NCI-H748 (cell line): ENCODE results near the gene AKAP5.
A peak's percentile ranks its signal among the peaks of the same experiment; 100 is the strongest.

Experiments used
- DNase-seq: peaks from one replicate; lab custom pipeline; 2025; ENCODE audit not compliant: unreplicated experiment; lab: John Stamatoyannopoulos, UW

The AKAP5 gene

DNA sequence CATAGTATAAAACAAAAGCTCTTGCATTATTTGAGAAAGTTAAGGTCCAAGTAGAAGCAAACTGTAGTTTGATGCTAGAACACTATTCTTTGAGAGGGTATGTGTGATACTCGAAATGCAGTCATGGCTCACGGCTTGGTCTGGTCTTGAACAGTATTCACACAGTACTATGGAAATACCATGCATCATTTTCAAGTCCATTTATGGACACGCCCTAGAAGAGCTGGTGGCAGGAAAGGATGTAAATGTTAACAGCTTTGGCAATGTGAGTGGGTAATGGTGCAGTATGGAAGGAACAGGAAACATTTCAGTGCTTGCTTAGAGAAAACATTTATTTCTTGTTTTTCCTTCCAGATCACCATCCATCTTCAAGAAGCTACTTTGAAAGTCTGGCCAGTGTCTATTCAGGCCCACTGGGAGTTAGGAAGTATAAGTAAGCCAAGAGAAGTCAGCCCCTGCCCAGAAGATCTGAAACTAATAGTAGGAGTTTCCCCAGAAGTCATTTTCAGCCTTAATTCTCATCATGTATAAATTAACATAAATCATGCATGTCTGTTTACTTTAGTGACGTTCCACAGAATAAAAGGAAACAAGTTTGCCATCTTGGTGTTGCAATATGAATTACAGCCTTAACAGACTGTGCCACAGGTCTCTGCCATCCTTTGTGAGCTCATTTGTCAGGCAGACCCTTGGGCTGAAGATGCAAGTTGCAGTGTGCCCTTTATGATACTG, 5.7 kb upstream of the AKAP5 start:
- no peak for DNase-seq

DNA sequence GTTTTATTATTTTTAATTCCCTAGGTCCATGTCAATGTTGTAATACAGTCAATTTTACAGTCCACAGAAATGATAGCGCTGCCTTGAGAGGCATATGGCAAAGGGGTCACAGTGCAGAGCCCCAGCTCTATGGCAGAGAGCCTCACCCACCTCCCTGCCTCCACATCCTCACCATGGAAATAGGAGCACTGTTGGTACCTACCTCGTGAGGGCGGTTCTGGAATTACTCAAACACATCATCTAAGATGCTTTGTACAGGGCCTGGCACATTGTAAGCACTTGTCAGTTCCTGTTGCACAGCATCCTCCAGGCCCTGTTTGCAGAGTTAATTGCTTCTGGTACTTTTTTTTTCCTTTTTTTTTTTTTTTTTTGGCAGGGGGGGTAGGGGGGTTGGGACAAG, 4.1 kb upstream of the AKAP5 start:
- DNase-seq: no peak

GRCh38 chr14:64463195-64463594, 2.1 kb upstream of the AKAP5 start:
- no peak for DNase-seq

- no peak for DNase-seq
Measured at GRCh38 chr14:64463873-64464272, 1.4 kb upstream of the AKAP5 start.

DNA sequence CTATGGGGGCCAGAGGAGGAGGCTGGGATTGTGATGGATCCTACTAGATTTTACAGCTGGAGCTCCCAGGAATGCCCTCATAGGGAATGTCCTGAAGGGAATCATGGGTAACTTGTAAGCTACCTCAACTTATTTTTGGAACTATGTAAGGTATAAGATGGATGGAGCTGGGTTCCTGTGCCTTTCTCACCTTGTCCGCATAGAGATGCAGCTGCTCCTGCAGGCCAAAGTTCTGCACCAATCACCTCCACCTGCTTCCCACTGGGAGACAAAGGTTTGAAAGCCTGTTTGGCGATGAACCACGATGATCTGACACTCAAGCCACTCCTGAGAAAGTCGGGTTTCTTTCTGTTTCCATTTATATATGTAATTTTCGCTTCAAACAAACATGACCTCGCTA, 648 bp upstream of the AKAP5 start:
- DNase-seq: peak; percentile 71

DNA sequence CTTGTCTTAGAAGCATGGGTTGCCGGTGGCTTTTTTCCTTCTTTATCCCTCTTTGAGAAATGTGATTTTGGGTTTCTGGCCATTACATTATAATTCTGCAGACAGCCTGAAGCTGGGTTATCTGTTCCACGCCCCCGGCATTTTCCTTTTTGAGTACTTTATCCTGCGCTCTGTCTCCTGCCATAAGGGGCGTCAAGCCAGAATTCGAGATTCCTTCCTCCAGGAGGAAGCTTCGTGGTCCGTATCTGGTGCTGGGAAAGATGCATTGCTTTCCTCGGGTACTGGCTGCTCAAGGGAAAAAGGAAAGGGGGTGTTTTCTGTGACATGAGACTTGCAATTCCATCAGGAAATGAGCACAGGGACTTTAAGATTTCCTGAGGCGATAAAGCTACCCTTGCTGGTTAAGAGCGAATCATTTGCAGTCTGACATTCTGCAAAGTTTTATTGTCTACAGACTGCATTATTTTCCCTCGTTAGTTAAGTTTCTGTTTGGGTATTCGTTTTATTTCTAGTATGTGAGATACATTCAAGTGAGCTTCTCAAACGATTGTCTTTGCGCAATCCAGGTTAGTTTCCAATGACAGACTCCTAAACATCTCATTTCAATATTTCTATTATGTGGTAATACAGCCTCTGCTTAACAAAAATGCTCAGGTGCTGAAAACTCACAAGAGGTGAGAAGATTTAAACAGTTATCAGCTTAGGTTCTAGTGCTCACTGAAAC, 694 bp downstream of the AKAP5 start:
- peak; percentile 57 for DNase-seq

GRCh38 chr14:64467101-64467500, 1.8 kb downstream of the AKAP5 start:
- no peak for DNase-seq

DNA sequence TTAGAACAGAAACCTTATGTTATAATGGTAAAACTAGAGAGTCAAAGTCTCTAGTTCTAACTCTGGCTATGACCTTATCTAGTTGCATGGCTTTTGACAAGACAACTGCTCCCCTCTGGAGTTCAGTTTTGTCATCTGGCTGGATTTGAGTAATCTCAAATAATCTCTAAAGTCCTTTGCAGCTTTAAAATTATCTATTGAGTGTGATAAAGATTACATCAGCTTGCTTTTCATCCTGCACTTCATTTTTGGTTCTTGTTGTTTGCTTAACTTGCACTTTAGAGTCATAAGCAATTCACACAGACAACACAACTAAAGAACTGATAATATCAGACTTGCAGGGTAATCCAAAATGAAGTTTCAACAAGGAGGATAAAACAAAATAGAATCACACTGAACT, 2.3 kb downstream of the AKAP5 start:
- DNase-seq: no peak

DNA sequence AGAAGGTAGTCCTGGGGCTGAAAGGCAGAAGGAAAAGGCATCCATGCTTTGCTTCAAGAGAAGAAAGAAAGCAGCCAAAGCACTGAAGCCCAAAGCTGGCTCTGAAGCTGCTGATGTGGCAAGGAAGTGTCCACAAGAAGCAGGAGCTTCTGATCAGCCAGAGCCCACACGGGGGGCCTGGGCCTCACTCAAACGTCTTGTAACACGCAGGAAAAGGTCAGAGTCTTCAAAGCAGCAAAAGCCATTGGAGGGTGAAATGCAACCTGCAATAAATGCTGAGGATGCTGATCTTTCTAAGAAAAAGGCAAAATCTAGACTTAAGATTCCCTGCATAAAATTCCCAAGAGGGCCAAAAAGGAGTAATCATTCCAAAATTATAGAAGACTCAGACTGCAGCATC, 3.2 kb downstream of the AKAP5 start:
- no peak for DNase-seq

- DNase-seq: no peak
Measured at GRCh38 chr14:64474041-64474440, 8.7 kb downstream of the AKAP5 start.

- no peak for DNase-seq
Measured at GRCh38 chr14:64474698-64475097, 9.4 kb downstream of the AKAP5 start.

DNA sequence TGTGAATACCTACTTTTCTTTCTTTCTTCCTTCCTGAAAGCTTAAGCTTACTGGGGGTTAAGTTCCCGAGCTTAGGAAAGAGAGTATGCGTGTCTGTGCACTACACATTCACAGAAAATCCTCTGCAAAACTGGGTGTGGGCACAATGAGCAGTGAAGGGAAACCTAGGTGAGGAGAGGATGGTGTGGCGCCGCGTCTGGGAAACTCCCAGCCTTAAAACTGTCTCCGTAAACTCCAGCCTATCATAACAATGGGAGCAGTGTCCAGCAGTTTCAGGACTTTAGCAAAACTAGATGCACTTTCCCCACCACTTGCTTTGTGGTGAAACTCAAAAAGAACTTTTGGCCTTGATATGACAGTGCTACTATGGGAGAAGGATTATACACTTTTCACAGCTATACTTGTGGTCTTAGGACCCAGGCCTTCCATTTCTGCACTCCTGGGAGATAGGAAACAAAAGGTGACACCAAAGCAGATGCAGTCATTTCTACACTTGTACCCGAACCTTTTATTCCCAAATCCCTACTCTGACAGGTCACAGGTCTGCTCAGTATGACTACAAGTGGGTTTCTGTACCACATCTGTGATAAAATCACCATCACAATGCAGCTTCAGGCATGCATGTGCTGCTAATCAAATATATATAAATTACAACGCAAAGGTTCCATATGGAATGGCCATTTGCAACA, 10.4 kb downstream of the AKAP5 start:
- no peak for DNase-seq

DNA sequence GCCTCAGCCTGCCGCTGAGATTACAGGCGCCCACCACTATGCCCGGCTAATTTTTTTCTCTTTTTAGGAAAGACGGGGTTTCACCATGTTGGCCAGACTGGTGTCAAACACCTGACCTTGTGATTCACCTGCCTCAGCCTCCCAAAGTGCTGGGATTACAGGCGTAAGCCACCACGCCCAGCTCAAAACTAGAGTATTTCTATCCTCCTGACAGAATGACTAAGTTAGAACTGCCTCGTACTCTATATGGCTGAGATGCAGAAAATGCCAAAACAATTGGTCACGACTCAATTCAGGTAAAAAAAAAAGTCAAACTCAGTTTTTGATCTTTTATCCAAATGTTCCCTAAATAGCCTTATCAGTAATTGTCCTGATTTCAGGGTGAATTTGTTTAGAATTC, 11.1 kb downstream of the AKAP5 start:
- DNase-seq: no peak

GRCh38 chr14:64478634-64479250, 13.4 kb downstream of the AKAP5 start:
- peak; percentile 17 for DNase-seq

- DNase-seq: no peak
Measured at GRCh38 chr14:64488590-64489099, 23.3 kb downstream of the AKAP5 start.

- no peak for DNase-seq
Measured at GRCh38 chr14:64491637-64492036, 26.3 kb downstream of the AKAP5 start.

DNA sequence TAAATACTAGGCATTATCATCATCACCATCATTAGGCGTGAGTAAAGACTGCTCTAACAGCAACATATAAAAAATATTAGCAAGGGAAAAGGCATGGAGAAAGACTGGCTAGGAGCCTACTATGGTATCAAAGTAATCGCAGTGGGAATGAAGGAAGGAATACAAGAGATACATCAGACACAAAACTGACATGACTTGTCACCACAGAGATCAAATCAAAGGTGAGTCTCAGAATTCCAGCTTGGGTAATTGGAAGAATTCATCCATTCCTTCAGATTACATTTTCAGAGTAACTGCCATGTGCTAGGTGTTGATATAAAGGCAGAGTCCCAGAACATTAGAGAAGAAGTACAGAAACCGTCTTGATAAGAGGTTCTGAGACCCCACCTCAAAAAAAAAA, 28.2 kb downstream of the AKAP5 start:
- no peak for DNase-seq

- no peak for DNase-seq
Measured at GRCh38 chr14:64495252-64495651, 30.0 kb downstream of the AKAP5 start.

DNA sequence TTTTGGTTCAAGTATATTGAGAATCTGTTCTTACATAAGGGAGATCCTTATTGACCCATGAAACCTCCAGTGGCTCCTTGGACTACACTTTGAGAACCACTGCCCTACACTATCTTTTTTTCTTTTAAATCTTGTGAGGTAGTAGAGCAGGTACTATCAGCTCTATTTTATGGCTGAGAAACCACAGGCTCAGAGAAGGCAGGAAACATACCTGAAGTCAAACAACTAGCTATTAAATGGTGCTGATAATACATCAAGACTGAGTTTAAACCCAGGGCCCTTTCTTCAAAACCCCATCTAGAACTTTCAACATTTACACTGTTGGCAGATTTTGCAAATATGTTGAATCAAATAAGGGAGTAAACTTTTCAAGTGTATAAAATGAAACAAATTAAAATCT, 31.5 kb downstream of the AKAP5 start:
- DNase-seq: no peak

GRCh38 chr14:64500088-64500487, 34.8 kb downstream of the AKAP5 start:
- DNase-seq: no peak

GRCh38 chr14:64501411-64502171, 36.3 kb downstream of the AKAP5 start:
- peak; percentile 13 for DNase-seq
